H1 (cell line): Measurements from ENCODE around the gene MICU2. TPM values are rescaled to one million over a fixed set of nuclear protein-coding genes. Genes with fewer than 3 reads are reported as not detected.

Experiments used
- ASH2L ChIP-seq: fragments of 200-600, 300-600 bp; sonication (generic); IDR thresholded peaks from one replicate; pipeline ENCODE4 v1.7.1; 2017; ENCODE audit warnings: low read length
- BACH1 ChIP-seq: IDR thresholded peaks from 2 replicates; pipeline ENCODE4 v1.6.1; 2012; ENCODE audit warnings: low read length, improper control_type of control experiment
- BCL11A ChIP-seq, 2 experiments: IDR thresholded peaks; one replicate each; pipeline ENCODE4 v1.6.1; 2011; ENCODE audit warnings: low read depth in 2 of 2, low read length in 2 of 2, mild to moderate bottlenecking in 2 of 2
- BRCA1 ChIP-seq: IDR thresholded peaks from 2 replicates; pipeline ENCODE4 v1.6.1; 2012; ENCODE audit warnings: low read depth, low read length, improper control_type of control experiment
- CBX5 ChIP-seq: fragments of 300-800, 300-1000 bp; sonication (generic); IDR thresholded peaks from 2 replicates; pipeline ENCODE4 v1.7.1; 2016; ENCODE audit warnings: antibody characterized with exemption, low read length, low read depth
- CEBPB ChIP-seq: IDR thresholded peaks from 2 replicates; pipeline ENCODE4 v1.6.1; 2012; ENCODE audit warnings: low read depth, low read length
- CHD1 ChIP-seq: IDR thresholded peaks from 2 replicates; pipeline ENCODE4 v1.6.1; 2012; ENCODE audit warnings: low read depth, low read length, improper control_type of control experiment
- FOSL1 ChIP-seq: IDR thresholded peaks from 2 replicates; pipeline ENCODE4 v1.6.1; 2011; ENCODE audit warnings: mild to moderate bottlenecking, low read depth, low read length, moderate library complexity; ENCODE audit not compliant: insufficient read depth
- JUND ChIP-seq: IDR thresholded peaks from 2 replicates; pipeline ENCODE4 v1.6.1; 2011; ENCODE audit warnings: mild to moderate bottlenecking, improper control_type of control experiment, low read length
- RAD21 ChIP-seq, 2 experiments: IDR thresholded peaks in 1 of 2; conservative IDR thresholded peaks in 1 of 2; 2 replicates each; pipeline ENCODE4 v1.6.1; 2011; ENCODE audit warnings: low read depth in 2 of 2, low read length in 2 of 2, improper control_type of control experiment in 1 of 2, inconsistent platforms in 1 of 2, mild to moderate bottlenecking in 1 of 2, moderate library complexity in 1 of 2
- RFX5 ChIP-seq: IDR thresholded peaks from 2 replicates; pipeline ENCODE4 v1.6.1; 2011; ENCODE audit warnings: low read depth, low read length, improper control_type of control experiment, borderline replicate concordance
- RNF2 ChIP-seq: fragments of 200-900, 300-1000 bp; sonication (generic); IDR thresholded peaks from 2 replicates; pipeline ENCODE4 v1.7.1; 2016; ENCODE audit warnings: borderline replicate concordance, low read depth, mild to moderate bottlenecking, antibody characterized with exemption, low read length; ENCODE audit not compliant: poor library complexity, severe bottlenecking; ENCODE audit errors: missing control alignments
- SIN3A ChIP-seq, 2 experiments: IDR thresholded peaks in 1 of 2; conservative IDR thresholded peaks in 1 of 2; 2 replicates each; pipeline ENCODE4 v1.6.1; 2011 to 2012; ENCODE audit warnings: low read length in 2 of 2, improper control_type of control experiment in 1 of 2, low read depth in 1 of 2, mild to moderate bottlenecking in 1 of 2
- SIX5 ChIP-seq: IDR thresholded peaks from 2 replicates; pipeline ENCODE4 v1.6.1; 2011; ENCODE audit warnings: mild to moderate bottlenecking, low read depth, low read length
- SP4 ChIP-seq: IDR thresholded peaks from 2 replicates; pipeline ENCODE4 v1.6.1; 2012; ENCODE audit warnings: low read length, inconsistent platforms
- TAF7 ChIP-seq: optimal IDR thresholded peaks from 2 replicates; pipeline ENCODE3; 2011; ENCODE audit warnings: low read depth, mild to moderate bottlenecking, inconsistent platforms, low read length, moderate library complexity, borderline replicate concordance
- TCF12 ChIP-seq: IDR thresholded peaks from 2 replicates; pipeline ENCODE4 v1.6.1; 2011; ENCODE audit warnings: low read depth, mild to moderate bottlenecking, low read length
- TEAD4 ChIP-seq: IDR thresholded peaks from 2 replicates; pipeline ENCODE4 v1.6.1; 2012; ENCODE audit warnings: low read depth, low read length, inconsistent platforms, mixed read lengths
- YY1 ChIP-seq: IDR thresholded peaks from 2 replicates; pipeline ENCODE4 v1.6.1; 2011; ENCODE audit warnings: low read depth, mild to moderate bottlenecking, low read length
- polyA plus RNA-seq, 7 experiments: library from polyadenylated mRNA; depleted of rRNA in 3 of 7; stranded (reverse) in 5 of 7; unstranded in 2 of 7; fragments of >200 nt in 5 of 7; fragments of 200-250 nt in 2 of 7; gene quantifications; 1 replicate in 5 of 7; 2 replicates in 1 of 7; 4 replicates in 1 of 7; pipeline versions ENCODE4 v1.2.1 to v1.2.3, GENCODE V29; 2011 to 2013; ENCODE audit warnings: missing spikeins in 2 of 7, mixed read lengths in 2 of 7
- total RNA-seq: library from RNA; stranded (reverse); fragmentation: NEBNext Ultra II Directional; extraction: Animal tissue kit (Norgen Biotek cat#: 25700); gene quantifications from 2 replicates; pipeline ENCODE4 v1.2.1, GENCODE V29; 2021
- TF ChIP-seq, protein P1 (sequence below): IDR thresholded peaks from 2 replicates; pipeline ENCODE4 v1.6.1; 2012; ENCODE audit warnings: inconsistent platforms
- TF ChIP-seq, protein P2 (sequence below): IDR thresholded peaks from 2 replicates; pipeline ENCODE4 v1.6.1; 2012; ENCODE audit warnings: low read length, inconsistent platforms
- TF ChIP-seq, protein P3 (sequence below), 3 experiments: IDR thresholded peaks; 1 replicate in 2 of 3; 2 replicates in 1 of 3; pipeline versions ENCODE4 v1.5.1 to v1.6.1; 2011; ENCODE audit warnings: low read length in 3 of 3, mild to moderate bottlenecking in 3 of 3, inconsistent platforms in 2 of 3, low read depth in 1 of 3, moderate library complexity in 1 of 3; ENCODE audit not compliant: insufficient read depth in 1 of 3; ENCODE audit errors: control extremely low read depth in 1 of 3

Gene MICU2
- total and polyA plus RNA-seq, 2 of the 8 experiments (the other 6 are each of a cell fraction or from before 2014, with no cell fraction given): 34.6 to 36.5 TPM

GRCh38 chr13:21583478-21583877 lies 20.5 kb downstream of the MICU2 start (continued):
- TF ChIP-seq ASH2L (peak; percentile 61), TAF7 (no peak), CHD1 (no peak), RFX5 (no peak), FOSL1 (no peak), JUND (no peak), CEBPB (no peak), TCF12 (no peak), SIN3A (conservative IDR thresholded peaks at IDR 0.05 in 1 of 2, IDR thresholded peaks at IDR 0.05 in 1 of 2; ENCODE audit: low read depth in 1 of 2, low read length in 2 of 2) (no peak), RNF2 (no peak), SP4 (no peak), TEAD4 (peak; percentile 99), BCL11A (IDR thresholded peaks at IDR 0.05; ENCODE audit: low read depth in 2 of 2, low read length in 2 of 2) (no peak), RAD21 (IDR thresholded peaks at IDR 0.05 in 1 of 2, conservative IDR thresholded peaks at IDR 0.05 in 1 of 2; ENCODE audit: low read depth in 2 of 2, low read length in 2 of 2) (no peak), SIX5 (no peak), BACH1 (no peak), BRCA1 (no peak), CBX5 (no peak), YY1 (peak; percentile 85)
- TF ChIP-seq, protein P1, sequence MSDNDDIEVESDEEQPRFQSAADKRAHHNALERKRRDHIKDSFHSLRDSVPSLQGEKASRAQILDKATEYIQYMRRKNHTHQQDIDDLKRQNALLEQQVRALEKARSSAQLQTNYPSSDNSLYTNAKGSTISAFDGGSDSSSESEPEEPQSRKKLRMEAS: no peak
- TF ChIP-seq, protein P2, sequence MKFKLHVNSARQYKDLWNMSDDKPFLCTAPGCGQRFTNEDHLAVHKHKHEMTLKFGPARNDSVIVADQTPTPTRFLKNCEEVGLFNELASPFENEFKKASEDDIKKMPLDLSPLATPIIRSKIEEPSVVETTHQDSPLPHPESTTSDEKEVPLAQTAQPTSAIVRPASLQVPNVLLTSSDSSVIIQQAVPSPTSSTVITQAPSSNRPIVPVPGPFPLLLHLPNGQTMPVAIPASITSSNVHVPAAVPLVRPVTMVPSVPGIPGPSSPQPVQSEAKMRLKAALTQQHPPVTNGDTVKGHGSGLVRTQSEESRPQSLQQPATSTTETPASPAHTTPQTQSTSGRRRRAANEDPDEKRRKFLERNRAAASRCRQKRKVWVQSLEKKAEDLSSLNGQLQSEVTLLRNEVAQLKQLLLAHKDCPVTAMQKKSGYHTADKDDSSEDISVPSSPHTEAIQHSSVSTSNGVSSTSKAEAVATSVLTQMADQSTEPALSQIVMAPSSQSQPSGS: no peak
- TF ChIP-seq, protein P3, sequence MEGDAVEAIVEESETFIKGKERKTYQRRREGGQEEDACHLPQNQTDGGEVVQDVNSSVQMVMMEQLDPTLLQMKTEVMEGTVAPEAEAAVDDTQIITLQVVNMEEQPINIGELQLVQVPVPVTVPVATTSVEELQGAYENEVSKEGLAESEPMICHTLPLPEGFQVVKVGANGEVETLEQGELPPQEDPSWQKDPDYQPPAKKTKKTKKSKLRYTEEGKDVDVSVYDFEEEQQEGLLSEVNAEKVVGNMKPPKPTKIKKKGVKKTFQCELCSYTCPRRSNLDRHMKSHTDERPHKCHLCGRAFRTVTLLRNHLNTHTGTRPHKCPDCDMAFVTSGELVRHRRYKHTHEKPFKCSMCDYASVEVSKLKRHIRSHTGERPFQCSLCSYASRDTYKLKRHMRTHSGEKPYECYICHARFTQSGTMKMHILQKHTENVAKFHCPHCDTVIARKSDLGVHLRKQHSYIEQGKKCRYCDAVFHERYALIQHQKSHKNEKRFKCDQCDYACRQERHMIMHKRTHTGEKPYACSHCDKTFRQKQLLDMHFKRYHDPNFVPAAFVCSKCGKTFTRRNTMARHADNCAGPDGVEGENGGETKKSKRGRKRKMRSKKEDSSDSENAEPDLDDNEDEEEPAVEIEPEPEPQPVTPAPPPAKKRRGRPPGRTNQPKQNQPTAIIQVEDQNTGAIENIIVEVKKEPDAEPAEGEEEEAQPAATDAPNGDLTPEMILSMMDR (IDR thresholded peaks at IDR 0.05; ENCODE audit: control extremely low read depth in 1 of 3, insufficient read depth in 1 of 3, low read depth in 1 of 3, low read length in 3 of 3): no peak
